ENCODE results near the gene CAMK2A. TPM values are rescaled to one million over a fixed set of nuclear protein-coding genes. Genes with fewer than 3 reads are reported as not detected.

The CAMK2A gene
- polyA plus RNA-seq, 1 donor (not counting 4 experiments of a cell fraction or from before 2014, with no cell fraction given) = 0.05 TPM

DNA sequence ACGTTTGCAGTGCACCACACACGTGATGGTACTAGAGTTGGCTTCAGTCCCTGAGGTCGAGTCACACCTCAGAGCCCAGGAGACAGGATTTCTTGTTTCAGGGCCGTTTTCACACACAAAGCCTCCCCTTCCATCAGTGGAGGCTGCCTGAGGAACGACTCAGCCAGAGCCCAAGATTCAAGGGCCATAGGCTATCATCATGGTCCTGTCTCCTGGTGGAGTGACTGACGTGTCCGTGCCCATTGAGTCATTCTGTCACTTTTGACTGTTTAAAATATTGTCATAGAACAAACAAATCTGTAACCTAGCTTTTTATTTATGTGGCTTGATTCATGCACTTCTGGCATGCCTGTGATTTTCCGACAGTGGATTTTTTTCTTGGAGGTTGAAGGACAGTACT lies 28.3 kb downstream of the CAMK2A start:
- Histone ChIP-seq H3K27ac (ENCODE audit: control insufficient read depth, insufficient read depth, low read length) (no peak overlapping the region), H3K4me1 (ENCODE audit: control insufficient read depth, extremely low read depth, insufficient read depth, low read length) (peaks cover 24% of the 10 kb centered on the region), H3K36me3 (ENCODE audit: control insufficient read depth in 2 of 2, extremely low read depth in 1 of 2, insufficient read depth in 2 of 2, low read length in 2 of 2) (no peaks in the 10 kb centered on the region), H3K79me2 (ENCODE audit: control insufficient read depth, insufficient read depth, low read length) (no peaks in the 10 kb centered on the region), H3K9me1 (ENCODE audit: control insufficient read depth, extremely low read depth, insufficient read depth, low read length) (peaks cover 4% of the 10 kb centered on the region), H3K4me3 (ENCODE audit: control insufficient read depth in 2 of 3, extremely low read depth in 1 of 3, insufficient read depth in 2 of 3, low read depth in 1 of 3, low read length in 3 of 3) (no peak overlapping the region), H4K20me1 (ENCODE audit: control insufficient read depth, extremely low read depth, insufficient read depth, low read length) (no peaks in the 10 kb centered on the region), H3K9ac (ENCODE audit: control insufficient read depth, extremely low read depth, insufficient read depth, low read length) (no peak overlapping the region), H3K4me2 (ENCODE audit: control insufficient read depth, extremely low read depth, insufficient read depth, low read depth, low read length) (no peak overlapping the region), H3K27me3 (ENCODE audit: control insufficient read depth, extremely low read depth, insufficient read depth, low read length) (no peaks in the 10 kb centered on the region), H2AFZ (ENCODE audit: control insufficient read depth, low read length) (no peak overlapping the region), H3K9me3 (ENCODE audit: control insufficient read depth, low read depth, low read length) (no peaks in the 10 kb centered on the region)
- no peak for TF ChIP-seq EZH2 (IDR thresholded peaks at IDR 0.05; ENCODE audit: low read length)
- TF ChIP-seq, protein P1, sequence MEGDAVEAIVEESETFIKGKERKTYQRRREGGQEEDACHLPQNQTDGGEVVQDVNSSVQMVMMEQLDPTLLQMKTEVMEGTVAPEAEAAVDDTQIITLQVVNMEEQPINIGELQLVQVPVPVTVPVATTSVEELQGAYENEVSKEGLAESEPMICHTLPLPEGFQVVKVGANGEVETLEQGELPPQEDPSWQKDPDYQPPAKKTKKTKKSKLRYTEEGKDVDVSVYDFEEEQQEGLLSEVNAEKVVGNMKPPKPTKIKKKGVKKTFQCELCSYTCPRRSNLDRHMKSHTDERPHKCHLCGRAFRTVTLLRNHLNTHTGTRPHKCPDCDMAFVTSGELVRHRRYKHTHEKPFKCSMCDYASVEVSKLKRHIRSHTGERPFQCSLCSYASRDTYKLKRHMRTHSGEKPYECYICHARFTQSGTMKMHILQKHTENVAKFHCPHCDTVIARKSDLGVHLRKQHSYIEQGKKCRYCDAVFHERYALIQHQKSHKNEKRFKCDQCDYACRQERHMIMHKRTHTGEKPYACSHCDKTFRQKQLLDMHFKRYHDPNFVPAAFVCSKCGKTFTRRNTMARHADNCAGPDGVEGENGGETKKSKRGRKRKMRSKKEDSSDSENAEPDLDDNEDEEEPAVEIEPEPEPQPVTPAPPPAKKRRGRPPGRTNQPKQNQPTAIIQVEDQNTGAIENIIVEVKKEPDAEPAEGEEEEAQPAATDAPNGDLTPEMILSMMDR (optimal IDR thresholded peaks at IDR 0.05 in 1 of 3, IDR thresholded peaks at IDR 0.05 in 1 of 3, conservative IDR thresholded peaks at IDR 0.05 in 1 of 3; ENCODE audit: extremely low read depth in 1 of 3, insufficient read depth in 2 of 3, low read length in 3 of 3) = no peak
- DNase-seq (ENCODE audit: low read depth, low spot score) (no peak), FAIRE-seq (no peak)
- dilution Hi-C loops (cut with MboI; ENCODE audit: extremely low pct_ligation_motif_present, low sequenced_read_pairs) = no loop called here

DNA sequence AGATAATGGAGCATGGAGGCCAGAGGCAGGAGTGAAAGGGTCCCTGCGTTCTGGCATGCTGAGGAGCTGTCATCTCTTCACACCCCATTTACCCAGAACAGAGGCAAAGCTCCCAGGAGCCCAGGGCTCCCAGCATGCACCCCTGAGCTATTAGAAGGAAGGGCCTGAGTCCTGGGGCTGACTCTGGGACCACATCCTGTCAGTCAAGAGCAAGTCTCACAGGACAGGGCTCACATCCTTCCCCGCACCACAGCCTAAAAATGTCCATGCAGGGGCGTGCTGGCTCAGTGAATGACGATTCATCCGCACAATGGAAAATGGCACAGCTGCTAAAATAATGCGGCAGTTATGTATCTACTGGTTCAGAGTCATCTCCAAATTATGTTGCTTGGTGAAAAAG lies 31.4 kb downstream of the CAMK2A start:
- Histone ChIP-seq H3K4me1 (ENCODE audit: control insufficient read depth, extremely low read depth, insufficient read depth, low read length) (peaks cover 6% of the 10 kb centered on the region), H3K4me3 (ENCODE audit: control insufficient read depth in 2 of 3, extremely low read depth in 1 of 3, insufficient read depth in 2 of 3, low read depth in 1 of 3, low read length in 3 of 3) (no peak overlapping the region), H2AFZ (ENCODE audit: control insufficient read depth, low read length) (no peak overlapping the region), H3K27ac (ENCODE audit: control insufficient read depth, insufficient read depth, low read length) (no peak overlapping the region), H3K9ac (ENCODE audit: control insufficient read depth, extremely low read depth, insufficient read depth, low read length) (no peak overlapping the region), H3K9me1 (ENCODE audit: control insufficient read depth, extremely low read depth, insufficient read depth, low read length) (no peaks in the 10 kb centered on the region), H3K27me3 (ENCODE audit: control insufficient read depth, extremely low read depth, insufficient read depth, low read length) (no peaks in the 10 kb centered on the region), H4K20me1 (ENCODE audit: control insufficient read depth, extremely low read depth, insufficient read depth, low read length) (no peaks in the 10 kb centered on the region), H3K9me3 (ENCODE audit: control insufficient read depth, low read depth, low read length) (no peaks in the 10 kb centered on the region), H3K79me2 (ENCODE audit: control insufficient read depth, insufficient read depth, low read length) (no peaks in the 10 kb centered on the region), H3K4me2 (ENCODE audit: control insufficient read depth, extremely low read depth, insufficient read depth, low read depth, low read length) (no peak overlapping the region), H3K36me3 (ENCODE audit: control insufficient read depth in 2 of 2, extremely low read depth in 1 of 2, insufficient read depth in 2 of 2, low read length in 2 of 2) (no peaks in the 10 kb centered on the region)
- no peak for TF ChIP-seq EZH2 (IDR thresholded peaks at IDR 0.05; ENCODE audit: low read length)
- TF ChIP-seq, protein P1 (optimal IDR thresholded peaks at IDR 0.05 in 1 of 3, IDR thresholded peaks at IDR 0.05 in 1 of 3, conservative IDR thresholded peaks at IDR 0.05 in 1 of 3; ENCODE audit: extremely low read depth in 1 of 3, insufficient read depth in 2 of 3, low read length in 3 of 3) = no peak
- FAIRE-seq (no peak), DNase-seq (ENCODE audit: low read depth, low spot score) (no peak)
- dilution Hi-C loops (cut with MboI; ENCODE audit: extremely low pct_ligation_motif_present, low sequenced_read_pairs) = no loop called here
